DND-41 (cell line): ENCODE data around the gene KRTAP2-3.

Source experiments
- CTCF ChIP-seq: IDR thresholded peaks from 2 replicates; pipeline ENCODE4 v1.5.1; 2012; ENCODE audit warnings: borderline replicate concordance, low read length, moderate library complexity, mild to moderate bottlenecking; ENCODE audit not compliant: poor library complexity, severe bottlenecking; ENCODE audit errors: extremely low read depth
- EZH2 ChIP-seq: IDR thresholded peaks from 3 replicates; pipeline ENCODE4 v1.6.1; 2012; ENCODE audit warnings: borderline replicate concordance, low read depth, mild to moderate bottlenecking, moderate library complexity, low read length, inconsistent platforms; ENCODE audit not compliant: severe bottlenecking

DNA sequence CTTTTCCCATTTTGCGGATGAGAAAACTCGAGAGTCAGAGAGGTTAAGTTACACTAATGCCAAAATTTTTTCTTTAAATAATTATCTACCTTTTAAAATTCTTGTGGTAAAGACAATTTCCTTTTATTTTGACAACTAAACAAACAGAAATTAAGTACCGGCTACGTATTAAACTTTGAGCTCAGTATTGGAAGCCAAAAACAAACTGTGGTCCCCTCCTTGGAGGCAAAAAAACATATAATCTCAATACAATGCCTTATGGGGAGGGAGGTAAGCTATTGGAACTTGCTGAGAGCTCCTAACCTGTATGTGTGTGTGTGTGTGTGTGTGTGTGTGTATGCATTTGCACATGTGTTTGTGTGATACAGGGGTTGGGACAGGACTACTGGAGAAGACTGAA, 3.5 kb upstream of the KRTAP2-3 start:
- no peak for TF ChIP-seq CTCF
- TF ChIP-seq EZH2 = no peak
